ENCODE measurements around the gene PKMYT1.

- TF ChIP-seq POLR2AphosphoS5 (IDR thresholded peaks at IDR 0.05) (peak; percentile 24), EZH2 (IDR thresholded peaks at IDR 0.05; ENCODE audit: borderline replicate concordance, insufficient read depth, low read length, poor library complexity, severe bottlenecking) (no peak), SMC3 (conservative IDR thresholded peaks at IDR 0.05; ENCODE audit: poor library complexity) (peak; percentile 71)
- TF ChIP-seq, protein P1, sequence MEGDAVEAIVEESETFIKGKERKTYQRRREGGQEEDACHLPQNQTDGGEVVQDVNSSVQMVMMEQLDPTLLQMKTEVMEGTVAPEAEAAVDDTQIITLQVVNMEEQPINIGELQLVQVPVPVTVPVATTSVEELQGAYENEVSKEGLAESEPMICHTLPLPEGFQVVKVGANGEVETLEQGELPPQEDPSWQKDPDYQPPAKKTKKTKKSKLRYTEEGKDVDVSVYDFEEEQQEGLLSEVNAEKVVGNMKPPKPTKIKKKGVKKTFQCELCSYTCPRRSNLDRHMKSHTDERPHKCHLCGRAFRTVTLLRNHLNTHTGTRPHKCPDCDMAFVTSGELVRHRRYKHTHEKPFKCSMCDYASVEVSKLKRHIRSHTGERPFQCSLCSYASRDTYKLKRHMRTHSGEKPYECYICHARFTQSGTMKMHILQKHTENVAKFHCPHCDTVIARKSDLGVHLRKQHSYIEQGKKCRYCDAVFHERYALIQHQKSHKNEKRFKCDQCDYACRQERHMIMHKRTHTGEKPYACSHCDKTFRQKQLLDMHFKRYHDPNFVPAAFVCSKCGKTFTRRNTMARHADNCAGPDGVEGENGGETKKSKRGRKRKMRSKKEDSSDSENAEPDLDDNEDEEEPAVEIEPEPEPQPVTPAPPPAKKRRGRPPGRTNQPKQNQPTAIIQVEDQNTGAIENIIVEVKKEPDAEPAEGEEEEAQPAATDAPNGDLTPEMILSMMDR (IDR thresholded peaks at IDR 0.05; ENCODE audit: poor library complexity, severe bottlenecking) = peak; percentile 79
Measured at GRCh38 chr16:3003582-3004270, 23.5 kb upstream of the PKMYT1 start.
